Measurements from ENCODE around the gene C5orf22.
"Not testable (repeated sequence)": the region's sequence is repeated elsewhere in the genome, so short reads cannot be mapped to it uniquely, and the experiment has no call there.

The C5orf22 gene

GRCh38 chr5:31531888-31532547 is at the start of gene C5orf22, which contains the start of gene DROSHA:
Gene C5orf22, plus strand, starts transcription at chr5:31532301. Its CDS starts 92 bp downstream, at chr5:31532393.
Gene DROSHA, minus strand, starts transcription at chr5:31532093. Its CDS starts 3,034 bp downstream, at chr5:31529059.
- peak; percentile 94 for DNase-seq (ENCODE audit: low spot score)

DNA sequence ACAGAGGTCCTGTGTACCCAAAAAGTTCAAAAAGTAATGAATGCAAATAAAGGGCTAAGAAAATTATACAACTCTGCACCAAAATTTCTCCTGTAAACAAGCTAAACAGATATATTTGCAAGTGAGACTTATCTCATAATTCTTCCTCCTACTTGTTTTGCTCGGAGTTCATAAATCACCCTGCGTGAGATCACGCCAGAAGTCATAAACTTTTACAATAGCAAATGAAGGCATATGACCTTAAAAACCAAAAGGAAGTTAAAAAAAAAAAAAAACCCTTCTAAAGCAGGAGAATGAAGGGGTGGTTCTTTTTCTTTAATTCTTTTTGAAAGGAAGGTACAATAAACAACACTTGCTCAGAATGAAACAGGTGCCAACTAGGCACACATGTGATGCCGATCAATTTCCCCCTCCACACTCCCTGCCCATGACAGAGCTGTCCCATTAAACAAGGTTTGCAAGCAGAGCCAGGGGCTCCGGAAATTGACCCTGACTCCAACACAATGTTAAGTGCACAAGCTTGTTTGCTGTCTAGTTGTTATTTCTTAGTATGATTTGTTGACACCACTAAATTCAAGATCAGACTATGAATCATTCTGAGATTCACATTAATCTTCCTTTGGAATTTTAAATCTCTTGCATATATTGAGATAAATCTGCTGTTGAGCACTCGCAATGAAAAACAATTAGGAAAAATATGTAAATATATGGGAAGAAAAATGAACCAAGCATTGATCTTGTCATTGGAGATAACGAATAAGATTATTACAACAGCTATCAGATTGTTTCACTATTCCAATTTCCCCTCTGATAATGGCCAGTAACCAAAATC is 46.5 kb upstream of the C5orf22 start:
- DNase-seq (ENCODE audit: low spot score): no peak

- DNase-seq (ENCODE audit: low spot score): no peak
Measured at GRCh38 chr5:31486441-31486840, 45.7 kb upstream of the C5orf22 start.

- DNase-seq (ENCODE audit: low spot score): no peak
Measured at GRCh38 chr5:31487506-31487905, 44.6 kb upstream of the C5orf22 start.

- DNase-seq (ENCODE audit: low spot score): peak; percentile 24
Measured at GRCh38 chr5:31492869-31493268, 39.2 kb upstream of the C5orf22 start.

DNA sequence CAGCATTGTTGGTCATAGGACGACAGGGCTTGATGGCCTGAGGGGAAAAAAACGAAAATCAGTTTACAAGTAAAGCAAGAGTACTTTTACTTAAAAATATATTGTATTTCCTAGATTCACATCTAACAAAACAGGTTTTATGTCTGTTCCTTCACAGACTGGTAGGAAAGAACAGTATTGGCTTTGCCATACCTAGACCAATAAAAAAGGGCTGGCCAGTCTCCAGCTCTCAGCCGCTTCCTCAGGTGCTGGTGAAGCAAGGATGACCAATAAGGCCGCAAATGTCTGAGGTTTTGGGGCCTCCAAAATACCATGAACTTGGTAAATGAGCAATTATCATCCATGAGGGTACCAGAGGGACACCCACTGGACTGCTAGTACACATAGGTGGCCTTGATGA is 36.8 kb upstream of the C5orf22 start:
- no peak for DNase-seq (ENCODE audit: low spot score)

DNA sequence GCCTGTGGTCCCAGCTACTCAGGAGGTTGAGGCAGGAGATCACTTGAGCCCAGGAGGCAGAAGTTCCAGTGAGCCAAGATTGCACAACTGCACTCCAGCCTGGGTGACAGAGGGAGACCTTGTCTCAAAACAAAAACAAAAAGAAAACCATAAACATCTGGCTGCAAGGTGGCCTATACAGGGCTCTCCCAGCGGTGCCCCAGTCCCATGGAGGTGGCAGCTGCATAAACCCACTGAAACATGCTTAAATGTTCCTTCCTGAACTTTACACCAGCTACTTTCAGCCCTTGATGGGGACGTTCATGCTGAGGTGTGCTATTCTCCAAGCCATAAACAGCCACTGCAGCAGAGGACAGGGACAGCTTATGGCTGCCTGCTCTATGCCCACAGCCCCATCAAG is 35.8 kb upstream of the C5orf22 start:
- no peak for DNase-seq (ENCODE audit: low spot score)

DNA sequence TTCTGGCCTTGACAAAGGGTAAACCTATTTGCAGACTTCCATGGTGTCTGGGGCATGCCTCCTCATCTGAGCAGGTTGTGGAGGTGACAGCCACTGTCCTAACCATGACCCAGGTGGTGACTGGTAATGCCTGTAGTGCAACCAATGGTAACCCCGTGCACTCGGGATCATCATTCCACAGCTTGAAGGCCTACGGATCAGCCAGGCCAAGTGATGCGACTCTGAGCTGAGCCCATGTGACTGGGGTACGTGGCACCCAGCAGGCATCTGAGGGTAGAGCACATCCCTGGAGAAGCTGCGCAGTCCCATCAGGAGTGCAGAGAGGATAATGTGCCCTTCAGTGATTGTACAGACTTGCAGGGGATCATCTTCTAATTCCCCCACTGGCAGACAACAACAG is 35.2 kb upstream of the C5orf22 start:
- DNase-seq (ENCODE audit: low spot score): no peak

GRCh38 chr5:31500256-31500655 is 31.8 kb upstream of the C5orf22 start:
- no peak for DNase-seq (ENCODE audit: low spot score)

DNA sequence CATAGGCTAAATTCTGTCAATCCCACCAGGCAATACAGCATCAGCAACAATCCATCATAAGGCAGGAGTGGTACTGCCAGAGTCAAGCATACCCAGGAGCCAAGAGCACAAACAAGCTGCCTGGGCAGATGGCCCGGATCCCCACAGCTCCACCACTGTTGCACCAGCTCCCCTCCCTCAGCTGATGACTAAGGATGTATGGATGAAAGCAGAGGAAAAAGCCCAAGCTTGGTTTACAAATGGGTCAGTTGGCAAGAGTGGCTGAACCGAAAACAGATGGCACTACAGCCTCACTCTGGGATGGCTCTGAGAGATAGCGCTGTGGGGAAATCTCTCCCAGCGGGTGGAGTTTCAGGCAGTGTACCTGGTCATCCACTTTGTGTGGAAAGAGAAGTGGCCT is 29.6 kb upstream of the C5orf22 start:
- DNase-seq (ENCODE audit: low spot score): no peak

- DNase-seq (ENCODE audit: low spot score): no peak
Measured at GRCh38 chr5:31504529-31504928, 27.6 kb upstream of the C5orf22 start.

DNA sequence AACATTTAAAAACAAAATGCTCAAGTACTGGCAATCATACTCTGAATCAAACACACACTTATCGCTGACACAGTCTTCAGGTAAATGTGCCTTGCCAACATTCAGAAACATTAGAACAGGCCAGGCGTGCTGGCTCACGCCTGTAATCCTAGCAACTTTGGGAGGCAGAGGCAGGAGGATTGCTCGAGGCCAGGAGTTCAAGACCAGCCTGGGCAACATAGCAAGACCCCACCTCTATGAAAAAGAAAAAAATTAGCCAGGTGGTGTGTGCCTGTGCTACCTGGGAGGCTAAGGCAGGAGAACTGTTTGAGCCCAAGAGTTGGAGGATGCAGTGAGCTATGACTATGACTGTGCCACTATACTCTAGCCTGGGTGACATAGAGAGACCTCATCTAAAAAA is 20.8 kb upstream of the C5orf22 start:
- DNase-seq (ENCODE audit: low spot score): no peak

DNA sequence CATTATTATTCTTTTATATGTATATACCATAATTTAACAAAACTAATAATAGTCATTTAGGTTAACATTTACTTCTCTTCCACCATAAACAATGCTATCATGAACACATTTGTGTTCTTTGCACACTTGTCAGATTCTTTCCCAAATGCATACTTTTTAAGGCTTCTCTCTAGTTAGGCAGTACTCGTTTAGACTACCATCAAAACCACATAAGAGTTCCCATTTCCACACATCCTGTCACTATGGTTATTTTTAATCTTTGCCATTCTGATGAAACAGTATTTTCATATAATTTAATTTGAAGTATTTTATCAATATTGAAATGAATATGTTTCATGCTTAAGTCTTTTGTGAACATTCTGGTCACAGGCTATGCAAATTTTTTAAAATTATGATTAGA is 15.3 kb upstream of the C5orf22 start:
- DNase-seq (ENCODE audit: low spot score): no peak

DNA sequence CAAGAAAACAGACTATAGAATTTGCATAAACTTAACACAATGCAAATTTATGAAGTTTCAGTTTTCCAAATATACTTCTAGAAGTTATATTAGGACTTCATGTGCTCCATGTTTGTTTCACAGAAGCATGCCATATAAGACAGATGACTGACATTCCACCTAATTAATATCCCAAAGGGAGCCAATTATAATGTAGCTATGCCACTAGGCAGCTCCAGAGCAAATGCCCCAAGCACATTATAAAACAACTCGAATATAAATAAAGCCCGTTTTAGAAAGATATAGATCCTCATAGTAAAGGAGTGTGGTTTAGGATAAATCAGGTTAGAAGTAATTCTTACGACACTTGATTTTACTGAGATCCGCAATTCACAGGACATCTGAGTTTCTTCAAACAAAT is 9.1 kb upstream of the C5orf22 start:
- no peak for DNase-seq (ENCODE audit: low spot score)

- no peak for DNase-seq (ENCODE audit: low spot score)
Measured at GRCh38 chr5:31530541-31531265, 1.4 kb upstream of the C5orf22 start.

GRCh38 chr5:31531543-31531887 is 586 bp upstream of the C5orf22 start:
- peak; percentile 47 for DNase-seq (ENCODE audit: low spot score)

DNA sequence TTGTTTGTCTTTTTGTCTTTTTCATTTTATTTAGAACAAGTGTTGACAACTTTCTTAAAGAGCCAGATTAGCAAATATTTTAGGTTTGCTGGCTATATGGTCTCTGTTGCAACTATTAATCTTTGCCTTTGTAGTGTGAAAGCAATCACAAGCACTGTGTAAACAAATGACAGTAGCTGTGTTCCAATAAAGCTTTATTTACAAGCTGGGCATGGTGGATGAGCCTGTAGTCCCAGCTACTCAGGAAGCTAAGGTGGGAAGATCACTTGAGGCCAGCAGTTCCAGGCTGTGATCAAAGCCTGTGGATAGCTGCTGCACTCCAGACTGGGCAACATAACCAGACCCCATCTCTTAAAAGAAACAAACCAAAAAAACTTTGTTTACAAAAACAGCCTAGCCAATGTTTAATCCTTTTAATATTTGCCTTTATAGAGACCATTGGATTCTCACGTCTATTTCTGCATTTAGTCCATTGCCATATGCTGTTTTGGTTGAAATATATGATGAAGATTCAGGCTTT is 2.5 kb downstream of the C5orf22 start:
- no peak for DNase-seq (ENCODE audit: low spot score)

DNA sequence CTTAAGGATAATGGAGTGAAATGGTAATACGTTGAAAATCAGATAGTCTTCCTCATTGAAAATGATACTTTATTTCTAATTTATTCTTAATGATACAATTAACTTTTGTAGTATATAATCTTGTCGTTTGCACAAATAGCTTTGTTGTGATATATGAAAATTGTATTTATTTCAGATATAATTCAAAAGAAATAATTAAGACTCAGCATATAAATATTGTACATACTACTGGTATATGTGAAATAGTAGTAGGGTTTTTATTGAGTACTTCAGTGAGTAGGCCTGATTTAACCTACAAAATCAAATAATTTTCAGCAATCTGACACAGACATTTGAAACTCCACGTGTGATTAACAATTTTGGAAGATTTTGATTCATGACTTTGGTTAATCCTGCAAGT is 4.8 kb downstream of the C5orf22 start:
- DNase-seq (ENCODE audit: low spot score): no peak

GRCh38 chr5:31537349-31537748 is 5.2 kb downstream of the C5orf22 start:
- DNase-seq (ENCODE audit: low spot score): no peak

DNA sequence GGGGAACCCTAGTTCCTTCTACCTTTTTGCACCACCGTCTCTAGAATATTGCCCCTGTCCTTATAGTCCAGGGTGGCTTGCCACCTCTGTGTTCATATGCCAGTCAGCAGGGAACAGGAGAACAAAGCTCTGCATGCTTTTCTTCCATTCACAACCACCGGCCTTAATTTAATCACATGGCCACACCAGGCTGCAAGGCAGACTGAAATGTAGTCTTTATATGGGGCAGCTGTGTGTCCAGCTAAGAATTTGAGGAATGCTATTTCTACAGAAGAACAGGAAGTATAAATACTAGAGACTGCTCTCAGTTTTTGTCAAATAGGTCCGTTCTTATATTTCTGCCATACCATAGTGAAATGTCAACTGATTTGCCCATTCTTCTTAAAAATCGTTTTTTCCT is 5.8 kb downstream of the C5orf22 start:
- no peak for DNase-seq (ENCODE audit: low spot score)

GRCh38 chr5:31549114-31549513 is 17.0 kb downstream of the C5orf22 start:
- not testable (repeated sequence) for DNase-seq (ENCODE audit: low spot score)

DNA sequence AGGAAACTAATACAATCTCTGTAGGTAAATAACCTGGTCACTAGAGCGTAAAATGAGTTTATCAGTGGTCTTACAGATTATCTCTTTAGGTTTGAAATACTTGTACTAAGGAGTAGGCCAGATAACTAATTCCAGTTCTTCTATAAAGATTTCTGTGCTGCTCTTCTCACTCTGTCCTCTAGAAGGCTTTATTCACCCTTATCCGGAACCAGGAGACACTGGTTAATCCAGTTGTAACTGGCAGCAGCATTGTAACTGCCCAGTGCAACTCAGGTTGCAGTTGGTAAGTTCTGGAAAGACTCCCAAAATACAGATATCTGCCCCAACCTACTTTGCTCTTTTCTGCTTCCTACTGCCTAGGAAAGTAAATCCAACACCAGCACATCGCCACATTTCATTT is 19.8 kb downstream of the C5orf22 start:
- no peak for DNase-seq (ENCODE audit: low spot score)

DNA sequence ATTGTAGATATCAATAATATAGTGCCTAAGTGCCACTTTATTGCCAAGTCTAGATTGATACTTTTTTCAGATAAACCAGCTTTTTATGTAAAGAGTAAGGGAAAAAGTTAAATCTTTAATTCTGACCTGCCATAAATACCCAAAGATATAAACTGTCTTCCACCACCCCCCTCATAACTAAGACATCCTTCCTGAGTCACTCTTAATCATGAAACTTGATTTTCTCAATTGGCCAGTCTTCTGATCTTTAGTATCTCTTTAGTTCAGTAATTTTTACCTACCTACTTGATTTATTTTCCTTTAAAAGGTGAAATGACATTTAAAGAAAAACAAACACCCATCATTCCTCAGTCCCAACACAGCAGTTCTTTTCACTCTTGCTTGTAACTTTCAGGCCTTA is 21.8 kb downstream of the C5orf22 start:
- DNase-seq (ENCODE audit: low spot score): no peak
